ENCODE results near the gene SLC6A16.

SLC6A16 gene

DNA sequence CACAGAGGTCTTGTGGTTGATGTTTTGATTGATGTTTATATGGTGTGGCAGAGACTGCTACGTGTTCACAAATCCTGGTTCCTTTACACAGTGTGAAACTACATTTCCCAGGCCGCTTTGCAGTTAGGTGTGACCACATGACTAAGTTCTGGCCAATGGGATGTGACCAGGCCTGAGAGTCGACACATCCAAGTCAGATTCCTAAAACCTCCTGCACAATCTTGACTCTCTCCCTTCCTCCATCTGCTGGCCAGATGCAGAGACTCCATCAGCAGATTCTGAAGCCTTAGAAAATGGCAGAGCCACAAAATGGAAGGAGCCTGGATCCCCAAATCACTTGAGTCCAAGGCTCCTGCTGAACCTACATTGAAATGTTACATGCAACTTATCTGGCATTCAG, 22.8 kb upstream of the SLC6A16 start:
- Mint-ChIP-seq H3K9me3 (no peaks in the 10 kb centered on the region), H3K36me3 (ENCODE audit: low read depth) (peaks cover 97% of the 10 kb centered on the region), H3K4me1 (peaks cover 27% of the 10 kb centered on the region), H3K27me3 (ENCODE audit: low read depth, poor library complexity) (peaks cover 15% of the 10 kb centered on the region), H3K4me3 (no peak overlapping the region), H3K27ac (peak overlapping the region; percentile 61)
- TF ChIP-seq, protein P1, sequence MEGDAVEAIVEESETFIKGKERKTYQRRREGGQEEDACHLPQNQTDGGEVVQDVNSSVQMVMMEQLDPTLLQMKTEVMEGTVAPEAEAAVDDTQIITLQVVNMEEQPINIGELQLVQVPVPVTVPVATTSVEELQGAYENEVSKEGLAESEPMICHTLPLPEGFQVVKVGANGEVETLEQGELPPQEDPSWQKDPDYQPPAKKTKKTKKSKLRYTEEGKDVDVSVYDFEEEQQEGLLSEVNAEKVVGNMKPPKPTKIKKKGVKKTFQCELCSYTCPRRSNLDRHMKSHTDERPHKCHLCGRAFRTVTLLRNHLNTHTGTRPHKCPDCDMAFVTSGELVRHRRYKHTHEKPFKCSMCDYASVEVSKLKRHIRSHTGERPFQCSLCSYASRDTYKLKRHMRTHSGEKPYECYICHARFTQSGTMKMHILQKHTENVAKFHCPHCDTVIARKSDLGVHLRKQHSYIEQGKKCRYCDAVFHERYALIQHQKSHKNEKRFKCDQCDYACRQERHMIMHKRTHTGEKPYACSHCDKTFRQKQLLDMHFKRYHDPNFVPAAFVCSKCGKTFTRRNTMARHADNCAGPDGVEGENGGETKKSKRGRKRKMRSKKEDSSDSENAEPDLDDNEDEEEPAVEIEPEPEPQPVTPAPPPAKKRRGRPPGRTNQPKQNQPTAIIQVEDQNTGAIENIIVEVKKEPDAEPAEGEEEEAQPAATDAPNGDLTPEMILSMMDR (IDR thresholded peaks at IDR 0.05) = no peak
- DNase-seq = no peak

DNA sequence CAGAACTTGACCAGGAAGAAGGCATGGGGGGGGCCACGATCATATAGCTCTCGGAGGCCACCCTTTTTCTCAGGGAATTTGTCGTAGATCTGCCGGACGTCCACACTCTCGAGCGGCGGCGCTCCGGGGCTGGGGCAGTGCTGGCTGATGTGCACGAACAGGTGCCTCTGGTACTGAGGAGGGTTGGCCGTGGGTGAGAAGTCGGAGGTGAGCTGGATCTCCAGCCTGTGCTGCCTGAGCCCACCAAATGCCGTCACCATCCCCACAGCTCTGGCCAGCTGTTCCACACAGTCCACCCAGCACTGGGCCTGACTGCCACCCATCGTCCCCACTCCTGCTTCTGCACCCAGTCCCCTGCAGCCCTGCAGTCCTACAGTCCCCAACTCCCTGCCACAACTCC, 22.2 kb upstream of the SLC6A16 start:
- TF ChIP-seq, protein P1 (IDR thresholded peaks at IDR 0.05) = no peak
- H3K4me3 Mint-ChIP-seq = no peak overlapping the region
- peaks cover 98% of the 10 kb centered on the region for H3K36me3 Mint-ChIP-seq (ENCODE audit: low read depth)
- peaks cover 30% of the 10 kb centered on the region for H3K4me1 Mint-ChIP-seq
- H3K27me3 Mint-ChIP-seq (ENCODE audit: low read depth, poor library complexity) = peaks cover 15% of the 10 kb centered on the region
- H3K9me3 Mint-ChIP-seq = no peaks in the 10 kb centered on the region
- H3K27ac Mint-ChIP-seq = no peak overlapping the region
- DNase-seq = no peak

DNA sequence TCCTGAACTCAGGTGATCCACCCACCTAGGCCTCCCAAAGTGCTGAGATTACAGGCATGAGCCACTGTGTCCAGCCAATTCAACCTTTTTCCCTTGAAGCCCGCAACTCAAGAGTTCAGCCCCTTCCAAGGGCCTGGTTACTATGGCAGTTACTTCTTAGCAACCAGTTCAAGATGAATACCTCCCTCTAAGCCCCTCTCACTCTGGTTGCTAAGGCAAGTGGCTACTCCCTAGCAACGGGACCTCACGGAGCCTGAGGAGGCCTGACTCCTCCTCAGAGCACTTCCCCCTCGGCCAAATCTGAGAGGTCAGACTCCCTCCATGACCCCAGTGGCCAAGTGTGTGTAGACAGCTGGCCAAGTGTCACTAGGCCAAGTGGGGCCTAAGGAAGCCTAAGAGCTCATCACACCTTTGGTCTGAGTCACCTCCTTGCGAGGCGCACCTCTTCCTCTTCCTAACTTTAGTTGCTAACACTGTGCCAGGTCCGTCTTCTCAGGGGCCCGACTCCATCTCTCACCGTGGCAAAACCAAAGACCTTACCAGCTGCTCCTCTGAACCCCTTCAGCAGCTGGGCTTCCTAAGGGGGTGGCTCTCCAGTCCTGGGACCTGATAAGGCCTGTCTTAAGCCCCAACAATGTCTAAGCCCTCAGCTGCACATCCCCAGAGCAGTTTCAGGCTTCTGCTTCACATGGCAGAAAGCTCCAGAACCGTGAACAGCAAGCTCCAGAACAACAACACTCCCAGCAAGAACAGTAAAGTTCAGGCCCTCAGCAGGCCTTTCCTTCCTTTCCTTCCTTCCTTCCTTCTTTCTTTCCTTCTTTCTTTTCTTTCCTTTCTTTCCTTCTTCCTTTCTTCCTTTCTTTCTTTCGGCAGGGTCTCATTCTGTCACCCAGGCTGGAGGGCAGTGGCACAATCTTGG, 19.8 kb upstream of the SLC6A16 start:
- Mint-ChIP-seq H3K4me3 (peak overlapping the region; percentile 16), H3K36me3 (ENCODE audit: low read depth) (peaks cover 95% of the 10 kb centered on the region), H3K9me3 (peaks cover 4% of the 10 kb centered on the region), H3K4me1 (peaks cover 44% of the 10 kb centered on the region), H3K27me3 (ENCODE audit: low read depth, poor library complexity) (peaks cover 13% of the 10 kb centered on the region), H3K27ac (peak overlapping the region; percentile 97)
- DNase-seq = no peak
- TF ChIP-seq, protein P1 (IDR thresholded peaks at IDR 0.05) = no peak

DNA sequence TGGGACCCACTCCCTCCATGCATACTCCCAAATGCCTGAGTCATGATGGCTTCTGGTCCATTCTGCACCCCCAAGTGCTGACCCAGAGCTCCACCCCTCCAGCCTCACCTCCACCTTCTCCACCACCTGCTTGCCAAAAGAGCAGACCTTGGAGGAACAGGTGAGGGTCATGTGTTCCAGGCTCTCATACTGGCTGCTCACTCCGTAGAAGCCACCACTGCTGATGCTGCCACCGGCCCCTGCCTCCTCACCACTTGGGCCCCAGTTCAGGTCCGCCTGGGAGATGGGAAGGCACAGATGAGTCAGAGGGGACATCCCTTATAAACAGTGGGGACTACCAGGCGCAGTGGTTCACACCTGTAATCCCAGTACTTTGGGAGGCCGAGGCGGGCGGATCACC, 18.1 kb upstream of the SLC6A16 start:
- Mint-ChIP-seq H3K36me3 (ENCODE audit: low read depth) (peaks cover 81% of the 10 kb centered on the region), H3K9me3 (peaks cover 4% of the 10 kb centered on the region), H3K4me1 (peaks cover 50% of the 10 kb centered on the region), H3K4me3 (no peak overlapping the region), H3K27ac (no peak overlapping the region), H3K27me3 (ENCODE audit: low read depth, poor library complexity) (peaks cover 23% of the 10 kb centered on the region)
- no peak for DNase-seq
- TF ChIP-seq, protein P1 (IDR thresholded peaks at IDR 0.05) = no peak

DNA sequence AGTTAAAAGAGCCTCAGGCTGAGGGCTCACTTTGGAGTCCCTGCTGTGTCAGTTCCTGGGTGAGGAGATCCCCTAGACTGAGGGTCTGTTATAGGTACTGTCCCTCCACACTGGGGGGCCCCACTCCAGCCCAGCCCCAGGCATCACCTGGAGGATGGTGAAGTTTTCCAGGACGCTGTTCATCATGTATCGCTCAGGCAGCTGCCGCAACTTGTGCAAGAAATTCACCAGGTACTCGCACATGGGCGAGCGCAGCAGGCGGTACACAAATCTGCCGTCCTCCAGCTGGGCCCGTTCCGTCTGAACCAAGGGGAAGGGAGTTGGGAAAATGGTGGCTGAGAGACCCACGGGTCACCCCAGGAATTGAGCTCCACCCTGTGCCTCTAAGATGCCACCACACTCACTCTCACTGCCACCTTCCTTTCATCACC, 17.3 kb upstream of the SLC6A16 start:
- H3K27ac Mint-ChIP-seq = no peak overlapping the region
- peaks cover 53% of the 10 kb centered on the region for H3K4me1 Mint-ChIP-seq
- H3K36me3 Mint-ChIP-seq (ENCODE audit: low read depth) = peaks cover 73% of the 10 kb centered on the region
- no peak for DNase-seq
- H3K27me3 Mint-ChIP-seq (ENCODE audit: low read depth, poor library complexity) = peaks cover 21% of the 10 kb centered on the region
- TF ChIP-seq, protein P1 (IDR thresholded peaks at IDR 0.05) = no peak
- H3K4me3 Mint-ChIP-seq = no peak overlapping the region
- peaks cover 4% of the 10 kb centered on the region for H3K9me3 Mint-ChIP-seq
